Right atrium auricular region (tissue), 2 donors: Measurements from ENCODE around the gene RNF144B. TPM values are rescaled to one million over a fixed set of nuclear protein-coding genes. Genes with fewer than 3 reads are reported as not detected.

Source experiments
- DNase-seq: peaks from one replicate; pipeline ENCODE4 v3.0.0-alpha.2; 2019; ENCODE audit warnings: low spot score
- H3K27ac ChIP-seq, 2 donors: fragments of 200-600 bp; sonication (generic); 1 replicate in 1 of 2; 2 replicates in 1 of 2; pipeline ENCODE4 v1.5.1; 2016 to 2019
- H3K27me3 ChIP-seq, 2 donors: fragments of 200-600 bp; sonication (generic); one replicate each; pipeline versions ENCODE4 v1.5.1 to v1.6.0; 2017 to 2019
- H3K36me3 ChIP-seq: fragments of 200-600 bp; sonication (generic); one replicate; pipeline ENCODE4 v1.5.1; 2016
- H3K4me1 ChIP-seq, 2 donors: fragments of 200-600 bp; sonication (generic); one replicate each; pipeline versions ENCODE4 v1.5.1 to v1.6.0; 2017 to 2019
- H3K4me3 ChIP-seq, 2 donors: fragments of 200-600 bp; sonication (generic); 1 replicate in 1 of 2; 2 replicates in 1 of 2; pipeline ENCODE4 v1.5.1; 2017 to 2019; ENCODE audit warnings: mild to moderate bottlenecking in 1 of 2, moderate library complexity in 1 of 2
- H3K9me3 ChIP-seq, 2 donors: fragments of 200-600 bp; sonication (generic); one replicate each; pipeline ENCODE4 v1.5.1; 2019
- total RNA-seq, 2 donors: library from RNA; depleted of rRNA; stranded (reverse); fragments of >200 nt; gene quantifications; one replicate each; pipeline ENCODE4 v1.1.0, GENCODE V29; 2016
- TF ChIP-seq, protein P1 (sequence below), 2 donors: fragments of 200-600 bp; sonication (generic); IDR thresholded peaks; one replicate each; pipeline ENCODE4 v1.5.1; 2019; ENCODE audit warnings: antibody characterized with exemption in 2 of 2

RNF144B gene
- total RNA-seq, 2 donors from 2014 or later: 8.1 to 14.2 TPM

DNA sequence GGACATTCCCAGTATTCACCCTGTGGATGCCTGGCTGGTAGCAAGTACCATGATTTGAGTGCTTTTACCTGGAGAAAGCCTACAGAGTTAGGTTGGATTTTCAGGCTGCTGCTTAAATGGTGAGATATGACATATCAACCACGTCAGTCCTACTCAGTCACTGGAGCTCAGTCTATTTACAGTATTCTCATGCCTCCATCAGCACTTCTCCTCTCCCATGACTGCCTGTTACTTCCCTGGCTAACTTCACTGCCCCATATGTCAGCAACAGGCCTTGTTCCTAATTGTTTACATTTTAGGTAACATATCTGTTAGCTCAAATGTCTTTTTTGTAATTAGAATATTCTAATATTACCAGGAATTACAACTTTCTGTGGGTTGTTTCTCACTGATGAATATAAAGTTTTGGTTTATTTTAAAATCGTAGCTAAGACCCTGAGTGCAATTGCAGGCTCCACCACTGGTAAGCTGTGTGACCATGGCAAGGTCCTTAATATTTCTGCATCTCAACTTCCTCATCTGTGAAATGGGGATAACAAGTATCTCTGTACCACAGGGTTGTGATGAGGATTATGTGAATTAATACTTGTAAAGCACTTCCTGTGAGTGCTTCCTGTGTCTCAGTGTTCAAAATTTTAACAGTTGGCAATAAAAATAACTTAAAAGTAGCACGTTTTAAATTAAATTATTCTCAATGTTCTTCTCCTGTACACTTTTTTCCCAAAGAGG, 54.3 kb downstream of the RNF144B start:
- no peak for DNase-seq
- Histone ChIP-seq H3K27ac (no peak overlapping the region), H3K27me3 (no peaks in the 10 kb centered on the region), H3K9me3 (no peaks in the 10 kb centered on the region), H3K36me3 (no peaks in the 10 kb centered on the region), H3K4me3 (no peak overlapping the region), H3K4me1 (peaks cover 0 to 13% of the 10 kb centered on the region in 2 donors)
- TF ChIP-seq, protein P1, sequence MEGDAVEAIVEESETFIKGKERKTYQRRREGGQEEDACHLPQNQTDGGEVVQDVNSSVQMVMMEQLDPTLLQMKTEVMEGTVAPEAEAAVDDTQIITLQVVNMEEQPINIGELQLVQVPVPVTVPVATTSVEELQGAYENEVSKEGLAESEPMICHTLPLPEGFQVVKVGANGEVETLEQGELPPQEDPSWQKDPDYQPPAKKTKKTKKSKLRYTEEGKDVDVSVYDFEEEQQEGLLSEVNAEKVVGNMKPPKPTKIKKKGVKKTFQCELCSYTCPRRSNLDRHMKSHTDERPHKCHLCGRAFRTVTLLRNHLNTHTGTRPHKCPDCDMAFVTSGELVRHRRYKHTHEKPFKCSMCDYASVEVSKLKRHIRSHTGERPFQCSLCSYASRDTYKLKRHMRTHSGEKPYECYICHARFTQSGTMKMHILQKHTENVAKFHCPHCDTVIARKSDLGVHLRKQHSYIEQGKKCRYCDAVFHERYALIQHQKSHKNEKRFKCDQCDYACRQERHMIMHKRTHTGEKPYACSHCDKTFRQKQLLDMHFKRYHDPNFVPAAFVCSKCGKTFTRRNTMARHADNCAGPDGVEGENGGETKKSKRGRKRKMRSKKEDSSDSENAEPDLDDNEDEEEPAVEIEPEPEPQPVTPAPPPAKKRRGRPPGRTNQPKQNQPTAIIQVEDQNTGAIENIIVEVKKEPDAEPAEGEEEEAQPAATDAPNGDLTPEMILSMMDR (IDR thresholded peaks at IDR 0.05): no peak

- Histone ChIP-seq H3K27me3 (no peaks in the 10 kb centered on the region), H3K4me1 (peaks cover 0 to 13% of the 10 kb centered on the region in 2 donors), H3K9me3 (no peaks in the 10 kb centered on the region), H3K27ac (no peak overlapping the region), H3K4me3 (no peak overlapping the region), H3K36me3 (no peaks in the 10 kb centered on the region)
- no peak for DNase-seq
- TF ChIP-seq, protein P1 (IDR thresholded peaks at IDR 0.05): no peak
These were observed 57.0 kb downstream of the RNF144B start for GRCh38 chr6:18444111-18444510.

DNA sequence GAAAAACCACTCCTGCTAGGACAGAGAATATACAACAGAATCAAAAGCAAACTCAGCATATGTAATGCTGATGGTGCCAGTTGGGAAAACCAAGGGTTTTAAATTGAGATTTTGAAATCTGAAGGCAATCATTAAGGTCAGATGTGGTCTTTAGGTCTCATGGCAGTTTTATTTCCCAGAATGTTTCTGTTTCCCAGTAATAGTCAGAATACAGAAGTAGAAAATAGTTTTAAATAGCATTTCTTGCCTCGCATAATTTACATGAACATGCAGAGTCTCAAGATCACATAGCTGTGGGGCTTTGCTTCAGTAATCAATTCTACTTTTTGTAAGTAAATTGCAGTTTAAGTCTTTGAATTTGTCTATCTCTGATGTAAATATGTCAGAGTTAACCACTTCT, 58.1 kb downstream of the RNF144B start:
- Histone ChIP-seq H3K27ac (no peak overlapping the region), H3K4me1 (peaks cover 0 to 15% of the 10 kb centered on the region in 2 donors), H3K9me3 (no peaks in the 10 kb centered on the region), H3K4me3 (no peak overlapping the region), H3K36me3 (no peaks in the 10 kb centered on the region), H3K27me3 (no peaks in the 10 kb centered on the region)
- DNase-seq: no peak
- TF ChIP-seq, protein P1 (IDR thresholded peaks at IDR 0.05): no peak

DNA sequence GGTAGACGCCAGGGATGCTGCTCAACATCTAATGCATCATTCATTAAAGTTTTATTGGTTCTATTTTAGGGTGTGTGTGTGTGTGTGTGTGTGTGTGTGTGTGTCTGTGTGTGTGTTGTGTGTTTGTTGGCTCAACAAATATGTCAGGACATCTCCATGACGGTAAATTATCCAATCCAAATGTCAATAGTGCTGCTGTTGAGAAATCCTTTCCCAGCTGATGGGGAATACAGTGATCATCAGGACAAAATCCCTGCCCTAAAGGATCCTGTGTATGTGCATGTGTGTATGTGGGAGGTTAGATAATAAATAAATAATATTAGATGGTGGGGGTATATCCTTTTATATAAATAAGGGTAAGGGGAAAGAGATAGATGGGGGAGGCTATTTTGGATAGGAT, 59.6 kb downstream of the RNF144B start:
- Histone ChIP-seq H3K27me3 (no peaks in the 10 kb centered on the region), H3K36me3 (no peaks in the 10 kb centered on the region), H3K27ac (no peak overlapping the region), H3K4me3 (no peak overlapping the region), H3K9me3 (no peaks in the 10 kb centered on the region), H3K4me1 (peaks cover 0 to 18% of the 10 kb centered on the region in 2 donors)
- TF ChIP-seq, protein P1 (IDR thresholded peaks at IDR 0.05): no peak
- DNase-seq: no peak

DNA sequence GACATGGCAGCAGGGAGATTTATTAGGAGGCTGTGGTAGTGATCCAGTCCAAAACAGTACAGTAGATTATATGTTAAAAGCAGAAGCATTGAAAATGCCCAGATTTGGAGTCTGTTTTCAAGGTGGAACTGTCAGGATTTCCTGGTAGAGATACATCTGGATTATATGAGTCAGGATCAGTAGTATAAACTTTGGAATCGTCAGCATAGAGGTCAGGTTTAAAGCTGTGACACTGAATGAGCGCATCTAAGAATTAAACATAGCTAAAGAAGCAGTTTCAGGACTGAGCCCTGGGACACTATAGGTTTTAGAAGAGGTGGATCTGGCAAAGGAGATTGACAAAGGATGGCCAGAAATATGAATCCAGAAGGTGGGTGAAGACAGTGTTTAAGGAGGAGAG, 60.4 kb downstream of the RNF144B start:
- H3K4me3 ChIP-seq: no peak overlapping the region
- no peak for DNase-seq
- peaks cover 0 to 18% of the 10 kb centered on the region in 2 donors for H3K4me1 ChIP-seq
- no peaks in the 10 kb centered on the region for H3K36me3 ChIP-seq
- no peak overlapping the region for H3K27ac ChIP-seq
- H3K9me3 ChIP-seq: no peaks in the 10 kb centered on the region
- TF ChIP-seq, protein P1 (IDR thresholded peaks at IDR 0.05): no peak
- H3K27me3 ChIP-seq: no peaks in the 10 kb centered on the region

DNA sequence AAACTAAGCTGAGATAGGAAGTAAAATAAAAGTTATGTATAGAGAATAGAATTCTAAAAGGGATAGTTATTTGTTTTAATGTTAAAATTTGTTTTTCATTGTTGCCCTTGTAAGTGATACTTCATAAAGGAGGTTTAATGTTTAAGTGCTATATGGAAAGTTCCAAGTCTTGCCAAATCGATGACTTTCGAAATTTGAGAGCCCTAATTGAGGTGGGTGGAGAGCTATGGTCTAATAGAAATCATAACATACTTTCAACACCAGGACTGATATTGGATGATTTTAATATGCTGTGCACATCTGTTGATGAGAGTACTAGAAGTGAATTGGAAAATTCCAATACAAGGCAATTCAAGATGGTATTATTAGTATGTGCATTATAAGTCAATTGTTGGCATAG, 64.6 kb downstream of the RNF144B start:
- Histone ChIP-seq H3K9me3 (no peaks in the 10 kb centered on the region), H3K27me3 (no peaks in the 10 kb centered on the region), H3K36me3 (no peaks in the 10 kb centered on the region), H3K4me3 (no peak overlapping the region), H3K4me1 (peaks cover 0 to 8% of the 10 kb centered on the region in 2 donors), H3K27ac (no peak overlapping the region)
- no peak for DNase-seq
- TF ChIP-seq, protein P1 (IDR thresholded peaks at IDR 0.05): no peak
